GM19467 (cell line): Measurements from ENCODE around the gene RASSF1.
A peak's percentile ranks its signal among the peaks of the same experiment; 100 is the strongest.

ENCODE experiments used
- ATAC-seq: cut with Tn5 transposase; IDR thresholded peaks from one replicate; pipeline ENCODE4 v1.9.1; 2021; ENCODE audit warnings: mild to moderate bottlenecking, moderate library complexity; ENCODE audit not compliant: unreplicated experiment

Gene RASSF1

DNA sequence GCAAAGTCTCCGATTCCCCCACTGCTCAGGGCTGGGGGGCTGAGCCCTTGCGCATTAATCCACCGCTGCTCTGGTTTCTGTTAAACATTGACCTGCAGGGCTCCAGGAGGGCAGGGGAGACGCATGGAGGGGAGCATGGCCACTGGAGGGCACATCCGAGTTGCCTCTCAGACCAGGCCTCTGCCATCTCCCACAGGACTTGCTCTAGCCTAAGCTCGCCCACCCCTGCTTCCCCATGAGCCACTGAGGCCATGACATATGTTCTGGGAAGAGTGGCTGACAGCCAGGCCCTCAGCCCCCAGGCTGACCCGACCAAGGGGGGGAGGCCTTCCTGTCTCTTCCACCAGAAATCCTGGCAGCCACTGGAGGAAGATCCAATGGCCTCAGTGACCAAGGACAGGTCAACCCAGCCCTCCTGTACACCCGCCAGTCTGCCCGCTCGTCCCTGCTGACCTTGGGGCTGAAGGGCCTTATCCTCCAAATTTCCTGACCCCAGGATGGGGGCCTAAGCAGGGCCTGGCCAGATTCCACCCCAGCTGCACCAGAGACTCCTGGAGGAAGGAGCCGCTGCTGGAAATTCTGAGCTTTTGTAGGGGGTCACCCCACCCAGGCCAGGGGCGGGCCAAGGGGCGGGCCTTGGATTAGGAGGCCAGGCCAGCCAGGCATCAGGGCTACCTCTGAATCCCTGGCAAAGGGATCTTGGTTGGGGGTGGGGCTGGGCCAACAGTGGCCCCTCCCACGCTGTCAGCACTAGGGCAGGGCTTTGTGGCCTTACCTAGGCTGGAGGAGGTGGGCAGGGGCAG lies 37.4 kb downstream of the RASSF1 start, which contains the start of gene HYAL1:
TSS of gene HYAL1 (minus strand) at position 562 of the 803 bp plus-strand sequence. CDS start 618 bp downstream, outside the sequence.
- no peak for ATAC-seq

GRCh38 chr3:50302095-50303012 lies 38.3 kb downstream of the RASSF1 start:
- no peak for ATAC-seq

DNA sequence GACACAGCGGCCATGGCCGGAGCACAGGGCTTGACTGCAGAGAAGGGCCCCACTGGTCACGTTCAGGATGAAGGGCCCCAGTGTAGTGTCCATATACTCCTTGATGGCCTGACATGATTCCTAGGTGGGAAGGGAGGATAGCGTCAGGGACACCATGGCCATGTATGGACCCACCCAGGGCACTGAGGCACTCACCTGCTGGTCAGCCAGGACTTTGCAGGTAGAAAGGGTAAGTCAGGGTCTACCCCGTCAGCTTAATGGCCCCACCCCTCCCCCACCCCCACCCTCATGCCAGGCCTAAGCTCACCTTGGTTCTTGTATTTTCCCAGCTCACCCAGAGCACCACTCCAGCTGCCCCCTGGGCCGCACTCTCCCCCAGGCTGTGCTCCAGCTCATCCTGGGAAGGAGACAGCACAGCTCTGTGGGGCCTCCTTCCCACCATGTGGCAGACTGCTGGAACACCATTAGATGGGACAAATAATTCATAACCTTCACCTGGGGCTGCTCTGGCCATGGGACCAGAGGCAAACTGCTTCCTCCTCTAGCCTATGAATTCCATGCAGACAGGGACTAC lies 39.9 kb downstream of the RASSF1 start:
- ATAC-seq = no peak

- no peak for ATAC-seq
These were observed 40.5 kb downstream of the RASSF1 start for GRCh38 chr3:50299929-50300680.

DNA sequence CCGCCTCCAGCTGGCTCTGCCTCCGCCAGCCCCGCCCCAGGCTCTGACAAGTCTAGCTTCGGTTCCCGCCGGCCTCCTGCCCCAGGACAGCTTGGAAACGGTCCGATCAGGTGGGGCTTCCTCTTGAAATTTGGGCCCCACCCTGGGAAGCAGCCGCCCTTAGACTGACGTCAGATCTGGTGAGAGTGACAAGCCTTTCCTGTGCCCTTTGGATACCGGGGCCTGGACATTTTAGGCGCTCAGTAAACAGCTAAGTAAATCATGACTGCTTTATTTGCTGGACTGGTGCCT lies 41.1 kb downstream of the RASSF1 start:
- no peak for ATAC-seq

GRCh38 chr3:50298836-50299637 lies 41.6 kb downstream of the RASSF1 start, which contains the start of the genes HYAL3 and NAA80:
HYAL3 (minus strand) TSS chr3:50299405; CDS start chr3:50295602, 3,803 bp downstream.
NAA80 (minus strand) TSS chr3:50299405; CDS start chr3:50297463, 1,942 bp downstream.
- peak; percentile 77 for ATAC-seq

- ATAC-seq = no peak
These were observed 42.5 kb downstream of the RASSF1 start for GRCh38 chr3:50297896-50298725.

GRCh38 chr3:50297384-50297775 lies 43.3 kb downstream of the RASSF1 start:
- ATAC-seq = no peak

DNA sequence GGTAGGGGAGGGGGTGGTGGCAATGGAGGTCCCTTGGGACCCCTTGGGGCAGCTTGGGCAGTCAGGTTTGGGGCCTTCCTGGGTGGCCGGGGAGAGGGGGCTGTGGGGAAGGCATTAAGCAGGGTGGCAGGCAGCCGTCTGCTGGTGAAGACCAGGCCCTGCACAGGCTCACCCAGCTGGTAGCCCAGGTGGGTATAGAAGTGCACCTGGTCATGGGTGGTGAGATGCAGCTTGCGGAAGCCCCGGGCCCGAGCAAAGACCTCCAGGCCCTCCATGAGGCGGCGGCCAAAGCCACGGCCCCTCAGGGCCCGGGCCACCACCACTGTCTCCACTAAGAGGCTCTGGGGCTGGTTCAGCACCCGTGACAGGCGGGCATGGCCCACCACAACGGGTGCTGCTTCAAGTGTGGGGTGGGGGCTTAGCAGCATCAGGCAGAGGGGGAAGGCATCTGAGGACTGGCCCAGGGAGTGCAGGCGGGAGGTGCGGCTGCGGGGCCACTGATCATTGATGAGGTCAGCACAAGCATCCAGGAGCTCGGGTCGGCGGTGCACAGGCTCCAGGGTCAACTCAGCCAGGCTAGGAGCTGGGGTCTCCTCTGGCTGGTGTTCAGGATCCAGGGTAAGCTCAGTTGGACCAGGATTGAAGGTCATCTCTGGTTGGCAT lies 43.8 kb downstream of the RASSF1 start:
- no peak for ATAC-seq

- no peak for ATAC-seq
These were observed 44.8 kb downstream of the RASSF1 start for GRCh38 chr3:50295553-50296431.

DNA sequence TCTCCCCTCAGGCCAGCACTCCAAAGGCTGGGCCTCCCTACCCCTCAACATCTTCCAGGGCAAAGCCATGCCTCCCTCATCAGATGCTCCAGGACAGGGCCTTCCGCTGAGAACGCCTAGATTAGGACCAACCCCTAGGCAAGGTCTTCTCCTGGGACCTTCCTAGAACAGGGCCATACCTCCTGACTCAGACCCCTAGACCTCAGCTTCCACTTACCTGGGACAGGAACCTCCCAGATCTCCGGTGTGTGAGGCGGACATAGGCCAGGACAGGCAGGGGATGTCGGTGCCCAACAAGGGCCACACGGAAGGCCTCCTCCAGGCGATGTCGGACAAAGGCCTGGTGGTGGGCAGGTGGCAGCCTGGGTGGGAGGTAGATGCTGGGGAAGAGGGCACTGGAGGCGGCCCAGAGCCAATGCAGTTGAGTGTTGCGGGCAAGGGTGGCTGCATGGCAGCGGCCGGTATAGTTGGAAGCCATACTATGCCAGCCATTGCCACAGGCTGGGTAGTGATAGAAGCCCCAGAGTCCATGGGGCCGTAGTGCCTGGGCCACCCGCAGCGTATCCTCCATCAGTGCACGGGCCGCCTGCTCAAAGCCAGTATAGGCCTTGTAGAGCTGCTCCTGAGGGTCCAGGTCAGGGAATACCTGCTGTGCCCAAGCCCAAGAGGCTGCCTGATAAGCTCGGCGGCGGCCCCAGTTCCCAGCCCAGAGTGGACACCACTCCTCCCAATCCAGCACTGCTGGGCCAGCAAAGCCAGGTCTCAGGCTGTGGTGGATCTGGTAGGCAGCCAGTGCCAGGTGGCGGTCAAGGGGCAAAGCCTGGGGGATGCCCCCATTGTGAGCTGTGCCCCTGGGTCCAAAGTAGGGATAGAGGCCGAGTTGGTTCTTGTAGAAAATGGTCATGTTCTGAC lies 45.9 kb downstream of the RASSF1 start:
- ATAC-seq = no peak

- ATAC-seq = no peak
These were observed 46.5 kb downstream of the RASSF1 start for GRCh38 chr3:50294089-50294488.

DNA sequence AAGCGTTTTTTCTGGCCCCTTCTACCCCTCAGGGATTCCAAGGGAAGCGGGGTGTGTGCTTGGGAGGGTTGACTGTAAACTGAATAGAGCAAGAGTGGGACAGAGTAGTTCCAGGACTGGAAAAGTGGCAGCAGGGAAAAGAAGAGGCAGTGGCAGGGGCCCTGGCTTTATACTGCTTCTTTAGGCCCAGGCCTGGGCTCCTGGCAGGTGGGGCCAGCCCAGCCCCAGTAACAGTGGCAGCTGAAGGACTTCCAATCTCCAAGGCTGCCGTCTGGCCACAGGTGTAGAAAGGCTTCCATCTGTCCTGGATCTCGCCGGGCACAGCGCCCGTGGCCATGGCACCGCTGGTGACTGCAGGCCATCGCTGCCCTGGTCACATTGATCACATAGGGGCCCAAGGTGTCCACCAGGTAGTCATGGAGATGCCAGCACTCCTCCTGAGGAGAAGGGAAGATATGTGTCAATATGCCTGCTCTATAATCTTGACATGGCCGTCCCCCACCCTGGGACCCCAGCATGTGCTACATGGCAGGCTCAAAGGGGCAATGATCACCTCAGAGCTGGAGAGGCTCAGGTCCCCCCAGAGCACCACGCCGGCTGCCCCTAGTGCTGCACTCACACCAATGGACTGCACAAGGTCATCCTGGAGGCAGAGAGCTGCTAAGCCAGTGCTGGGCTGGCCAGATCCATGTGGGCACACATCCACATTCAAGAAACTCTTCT lies 47.4 kb downstream of the RASSF1 start:
- ATAC-seq = no peak

DNA sequence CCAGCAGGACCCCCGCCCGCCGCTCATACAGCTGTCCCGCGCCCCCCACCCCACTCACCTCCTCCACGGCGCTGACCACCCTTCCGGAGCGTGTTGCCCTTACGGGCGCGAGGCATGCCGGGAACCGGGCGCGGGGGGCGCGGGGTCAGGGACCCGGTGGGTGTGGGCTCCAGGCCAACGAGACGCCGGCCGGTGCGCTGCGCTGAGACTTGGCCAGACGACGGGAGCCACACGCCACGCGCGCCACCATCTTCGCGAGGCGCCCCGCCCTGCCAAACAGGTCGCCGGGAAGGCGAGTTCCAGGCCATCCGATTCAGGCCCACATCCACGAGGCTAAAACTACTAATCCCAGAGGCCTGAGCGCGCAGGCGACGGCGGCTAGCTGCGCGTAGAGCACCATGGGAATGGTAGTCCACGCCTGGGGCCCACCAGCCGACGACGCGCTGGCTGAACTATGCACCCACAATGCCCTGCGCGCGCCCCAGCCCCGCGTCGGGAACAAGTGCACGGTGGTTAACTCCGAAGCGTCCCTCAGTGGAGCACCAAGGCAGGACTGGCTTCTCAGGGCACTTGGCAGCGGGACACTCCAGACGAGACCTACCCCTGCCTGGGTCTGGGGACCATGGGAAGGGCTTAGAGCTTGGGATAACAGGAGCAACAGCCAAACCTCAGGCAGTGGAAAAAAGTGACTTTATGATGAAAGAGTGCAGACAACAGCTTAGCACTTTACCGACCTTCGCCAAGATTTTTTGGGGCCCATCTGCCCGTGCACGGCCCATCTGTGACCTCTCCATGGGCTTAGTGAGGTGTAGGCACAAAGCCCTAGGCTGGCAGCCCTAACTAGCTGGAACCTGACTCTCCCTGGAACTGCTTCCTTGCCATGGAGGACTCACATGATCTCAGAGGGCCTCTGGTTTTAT lies 48.2 kb downstream of the RASSF1 start, which contains the start of gene IFRD2:
TSS of gene IFRD2 (minus strand) at position 271 of the 920 bp plus-strand sequence. CDS start at position 116, 155 bp downstream.
- peak; percentile 90 for ATAC-seq
